Suppressor macrophage treated with lipopolysaccharide for 4 hours (primary cell): ENCODE data around the gene CBLN1.
"Not testable (repeated sequence)": the region's sequence is repeated elsewhere in the genome, so short reads cannot be mapped to it uniquely, and the experiment has no call there.

ENCODE experiments used
- DNase-seq: peaks from one replicate; pipeline ENCODE4 v3.0.0-alpha.2; 2020

Gene CBLN1

GRCh38 chr16:49277386-49277742 lies 4.3 kb downstream of the CBLN1 start:
- DNase-seq = no peak

- no peak for DNase-seq
Measured at GRCh38 chr16:49276646-49277385, 4.8 kb downstream of the CBLN1 start.

GRCh38 chr16:49275870-49276269 lies 5.8 kb downstream of the CBLN1 start:
- DNase-seq = no peak

GRCh38 chr16:49275050-49275730 lies 6.4 kb downstream of the CBLN1 start:
- no peak for DNase-seq

- no peak for DNase-seq
Measured at GRCh38 chr16:49274591-49274990, 7.0 kb downstream of the CBLN1 start.

- no peak for DNase-seq
Measured at GRCh38 chr16:49273771-49274170, 7.9 kb downstream of the CBLN1 start.

- no peak for DNase-seq
Measured at GRCh38 chr16:49271363-49271762, 10.3 kb downstream of the CBLN1 start.

GRCh38 chr16:49269201-49269600 lies 12.4 kb downstream of the CBLN1 start:
- DNase-seq = no peak

GRCh38 chr16:49268667-49269066 lies 13.0 kb downstream of the CBLN1 start:
- DNase-seq = no peak

- no peak for DNase-seq
Measured at GRCh38 chr16:49262501-49262900, 19.1 kb downstream of the CBLN1 start.

GRCh38 chr16:49261930-49262329 lies 19.7 kb downstream of the CBLN1 start:
- no peak for DNase-seq

- no peak for DNase-seq
Measured at GRCh38 chr16:49260956-49261530, 20.6 kb downstream of the CBLN1 start.

- DNase-seq = no peak
Measured at GRCh38 chr16:49260253-49260652, 21.4 kb downstream of the CBLN1 start.

- DNase-seq = no peak
Measured at GRCh38 chr16:49259330-49259729, 22.3 kb downstream of the CBLN1 start.

GRCh38 chr16:49250689-49251088 lies 30.9 kb downstream of the CBLN1 start:
- DNase-seq = no peak

GRCh38 chr16:49248227-49248626 lies 33.4 kb downstream of the CBLN1 start:
- no peak for DNase-seq

GRCh38 chr16:49236216-49236615 lies 45.4 kb downstream of the CBLN1 start:
- no peak for DNase-seq

GRCh38 chr16:49228335-49228734 lies 53.3 kb downstream of the CBLN1 start:
- DNase-seq = not testable (repeated sequence)
